Measurements from ENCODE around the gene CCDC9. TPM values are rescaled to one million over a fixed set of nuclear protein-coding genes. Genes with fewer than 3 reads are reported as not detected.

The CCDC9 gene
- total and polyA plus RNA-seq, 7 donors, result 13.2 to 42.8 (median 18.7) TPM

DNA sequence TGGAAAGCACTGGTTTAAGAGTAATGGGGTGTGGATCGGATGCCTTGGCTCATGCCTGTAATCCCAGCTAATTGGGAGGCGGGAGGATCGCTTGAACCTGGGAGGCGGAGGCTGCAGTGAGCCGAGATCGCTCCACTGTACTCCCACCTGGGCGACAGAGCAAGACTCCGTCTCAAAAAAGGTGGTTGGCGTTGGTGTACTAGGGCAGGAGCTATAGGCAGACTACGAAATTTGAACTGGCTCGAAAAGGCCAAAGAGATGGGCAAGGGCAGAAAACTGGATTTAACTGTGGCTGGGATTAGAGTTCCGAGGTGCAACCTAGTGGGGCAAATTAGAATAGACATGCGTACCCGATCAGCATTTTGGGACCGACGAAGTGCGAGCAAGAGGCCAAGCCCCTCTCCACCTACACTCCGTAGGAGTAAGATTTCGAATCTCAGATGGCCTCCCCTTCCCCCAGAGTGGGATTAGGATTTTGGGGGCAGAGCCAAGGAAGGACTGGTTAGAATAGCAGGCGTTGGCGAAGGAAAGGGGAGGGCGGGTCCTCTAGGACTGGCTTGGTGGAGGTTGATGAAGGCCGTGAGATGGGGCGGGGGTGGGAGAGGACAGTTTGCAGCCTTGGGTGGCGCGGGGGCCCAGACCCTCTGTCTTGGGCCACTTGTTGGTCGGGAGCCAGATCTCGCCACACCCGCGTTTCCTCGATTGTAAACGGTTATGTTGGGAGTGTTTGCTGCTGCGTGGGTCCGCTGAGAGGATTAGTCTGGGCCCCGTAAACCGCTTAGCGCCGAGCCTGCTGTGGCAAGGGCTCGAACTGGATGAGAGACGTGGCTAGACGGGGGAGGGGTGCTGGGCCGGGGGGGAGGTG, 16.4 kb downstream of the CCDC9 start:
- 36 to 38% methylated on average over 42 of the region's 42 CpGs for WGBS, 2 donors
- Histone ChIP-seq H3K27me3 (no peaks in the 10 kb centered on the region), H3K9me3 (no peaks in the 10 kb centered on the region), H3K4me3 (peak overlapping the region; percentile 69 to 73 (median 70)), H3K36me3 (peaks cover 12 to 35% (median 18%) of the 10 kb centered on the region in 4 donors), H3K4me1 (peaks cover 0 to 40% (median 38%) of the 10 kb centered on the region in 4 donors), H3K27ac (peak overlapping the region; percentile 93 to 97 (median 97))
- intact Hi-C loops (cut with DNase I), result loop anchor here (1.0 to 10.0 kb wide), 5 partner anchors 15 to 1352 kb away; partner anchors contain the start of genes BICRA and EHD2
- TF ChIP-seq POLR2A (IDR thresholded peaks at IDR 0.05) (no peak), POLR2AphosphoS5 (IDR thresholded peaks at IDR 0.05) (no peak), EP300 (IDR thresholded peaks at IDR 0.05) (no peak)
- TF ChIP-seq, protein P1, sequence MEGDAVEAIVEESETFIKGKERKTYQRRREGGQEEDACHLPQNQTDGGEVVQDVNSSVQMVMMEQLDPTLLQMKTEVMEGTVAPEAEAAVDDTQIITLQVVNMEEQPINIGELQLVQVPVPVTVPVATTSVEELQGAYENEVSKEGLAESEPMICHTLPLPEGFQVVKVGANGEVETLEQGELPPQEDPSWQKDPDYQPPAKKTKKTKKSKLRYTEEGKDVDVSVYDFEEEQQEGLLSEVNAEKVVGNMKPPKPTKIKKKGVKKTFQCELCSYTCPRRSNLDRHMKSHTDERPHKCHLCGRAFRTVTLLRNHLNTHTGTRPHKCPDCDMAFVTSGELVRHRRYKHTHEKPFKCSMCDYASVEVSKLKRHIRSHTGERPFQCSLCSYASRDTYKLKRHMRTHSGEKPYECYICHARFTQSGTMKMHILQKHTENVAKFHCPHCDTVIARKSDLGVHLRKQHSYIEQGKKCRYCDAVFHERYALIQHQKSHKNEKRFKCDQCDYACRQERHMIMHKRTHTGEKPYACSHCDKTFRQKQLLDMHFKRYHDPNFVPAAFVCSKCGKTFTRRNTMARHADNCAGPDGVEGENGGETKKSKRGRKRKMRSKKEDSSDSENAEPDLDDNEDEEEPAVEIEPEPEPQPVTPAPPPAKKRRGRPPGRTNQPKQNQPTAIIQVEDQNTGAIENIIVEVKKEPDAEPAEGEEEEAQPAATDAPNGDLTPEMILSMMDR (IDR thresholded peaks at IDR 0.05), result no peak
- peak; percentile 86 for DNase-seq

DNA sequence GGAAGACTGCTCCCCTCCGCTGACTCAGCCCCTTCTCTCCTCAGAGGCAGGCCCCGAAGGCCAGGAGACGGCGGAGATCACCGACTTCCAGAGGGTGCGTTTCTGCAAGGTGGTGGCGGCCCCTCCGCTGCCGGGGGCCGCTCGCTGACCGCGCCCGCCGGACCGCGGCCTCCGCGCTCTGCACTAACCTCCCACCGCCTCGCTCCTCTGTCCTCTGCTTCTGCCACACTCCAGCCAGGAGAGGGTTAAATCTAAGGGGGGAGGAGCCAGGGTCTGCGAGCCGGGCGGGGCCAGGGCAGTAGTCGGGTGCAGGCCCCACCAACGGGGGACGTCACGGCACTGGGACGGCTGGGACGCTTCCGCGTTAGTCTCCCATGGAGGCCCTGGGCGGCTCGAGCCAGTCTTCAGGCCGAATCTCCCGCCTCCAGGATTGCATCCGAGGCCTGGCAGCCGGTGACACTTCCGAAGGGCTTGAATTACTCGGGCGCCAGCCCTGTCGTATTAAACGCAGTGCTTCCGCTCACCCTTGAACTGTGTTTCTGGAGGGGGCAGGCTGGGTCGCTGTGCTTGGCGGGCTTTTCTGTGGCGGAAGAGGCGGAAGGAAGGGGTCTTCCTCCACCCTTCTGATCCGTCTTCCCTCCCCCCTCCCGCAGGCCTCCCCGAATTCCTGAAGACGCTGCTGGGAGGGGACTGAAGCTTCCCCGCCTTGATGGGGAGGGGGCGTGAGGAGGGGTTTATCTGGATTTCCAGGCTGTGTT, 17.2 kb downstream of the CCDC9 start:
- TF ChIP-seq POLR2A (IDR thresholded peaks at IDR 0.05) (peak; percentile 78 to 82), EP300 (IDR thresholded peaks at IDR 0.05) (no peak), POLR2AphosphoS5 (IDR thresholded peaks at IDR 0.05) (peak; percentile 95 to 97 (median 97))
- TF ChIP-seq, protein P1 (IDR thresholded peaks at IDR 0.05), result no peak
- DNase-seq, result peak; percentile 97
- H3K27me3 ChIP-seq, result no peaks in the 10 kb centered on the region
- peaks cover 12 to 27% (median 17%) of the 10 kb centered on the region in 4 donors for H3K36me3 ChIP-seq
- H3K27ac ChIP-seq, result peak overlapping the region; percentile 93 to 97 (median 97)
- intact Hi-C loops (cut with DNase I), result loop anchor here (1.0 to 10.0 kb wide), 5 partner anchors 16 to 1351 kb away; partner anchors contain the start of genes BICRA and EHD2
- 0% methylated on average over 54 of the region's 54 CpGs for WGBS, 2 donors
- peak overlapping the region; percentile 69 to 73 (median 70) for H3K4me3 ChIP-seq
- no peaks in the 10 kb centered on the region for H3K9me3 ChIP-seq
- peaks cover 0 to 45% (median 42%) of the 10 kb centered on the region in 4 donors for H3K4me1 ChIP-seq

DNA sequence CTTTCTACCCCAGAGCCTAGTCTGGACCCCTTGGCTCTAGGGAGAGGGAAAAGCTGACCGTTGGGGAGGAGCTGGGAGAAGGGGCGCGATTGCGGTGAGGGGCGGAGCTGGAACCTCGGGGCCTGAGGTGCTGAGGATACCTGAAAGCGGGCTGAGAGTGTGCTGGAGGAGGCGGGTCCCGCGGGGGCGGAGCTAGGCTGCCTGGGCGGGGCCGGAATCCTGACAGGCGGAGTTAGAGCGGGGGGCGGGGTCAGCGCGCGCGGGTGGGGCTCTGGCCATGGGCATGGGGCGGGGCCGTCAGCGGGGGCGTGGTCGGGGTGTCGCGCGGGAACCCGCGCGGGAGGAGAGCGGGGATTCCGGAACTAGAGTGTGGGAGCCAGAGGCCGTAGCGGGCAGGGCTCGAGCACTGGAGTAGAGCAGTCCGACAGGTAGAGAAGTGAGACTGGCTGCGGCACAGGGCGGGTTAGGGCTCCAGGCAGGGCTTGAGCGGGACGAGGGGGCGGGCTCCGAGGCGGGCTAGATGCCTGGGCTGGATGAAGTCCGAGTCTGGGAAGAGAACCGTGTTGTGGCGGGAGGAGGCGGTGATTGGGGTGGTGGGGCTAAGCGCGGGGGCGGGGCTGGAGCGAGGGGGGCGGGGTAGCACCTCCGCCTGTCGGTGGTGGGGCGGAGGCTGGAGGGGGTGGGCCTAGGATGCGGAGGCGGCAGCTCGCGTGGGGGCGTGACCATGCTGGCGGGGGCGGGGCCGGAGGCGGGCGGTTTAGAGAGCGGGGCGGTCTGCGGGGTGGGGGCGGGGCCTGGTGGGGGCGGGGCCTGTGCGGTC, 18.0 kb downstream of the CCDC9 start, which contains the start of gene INAFM1:
Gene INAFM1 (plus strand): TSS at position 815 of the 820 bp plus-strand sequence. CDS start 35 bp downstream, outside the sequence.
- intact Hi-C loops (cut with DNase I), result loop anchor here (10.0 kb wide), 3 partner anchors 331 to 1351 kb away; partner anchors contain the start of genes BICRA and EHD2
- H3K4me3 ChIP-seq, result peak within 1 kb of the TSS; percentile 69 to 73 (median 70)
- peaks cover 12 to 22% (median 17%) of the 10 kb centered on the region in 4 donors for H3K36me3 ChIP-seq
- H3K27me3 ChIP-seq, result no peaks in the 10 kb centered on the region
- 1 to 2% methylated on average over 72 of the region's 72 CpGs for WGBS, 2 donors
- H3K9me3 ChIP-seq, result no peaks in the 10 kb centered on the region
- H3K4me1 ChIP-seq, result peaks cover 0 to 53% (median 46%) of the 10 kb centered on the region in 4 donors
- DNase-seq, result peak; percentile 99
- peak within 1 kb of the TSS; percentile 93 to 97 (median 97) for H3K27ac ChIP-seq
- TF ChIP-seq, protein P1 (IDR thresholded peaks at IDR 0.05), result no peak
- TF ChIP-seq EP300 (IDR thresholded peaks at IDR 0.05), result no peak
- TF ChIP-seq POLR2A (IDR thresholded peaks at IDR 0.05), result peak in 1 of 2 donors; percentile 5
- TF ChIP-seq POLR2AphosphoS5 (IDR thresholded peaks at IDR 0.05), result peak; percentile 57 to 74 (median 70)

Measured in sigmoid colon (tissue), 7 donors.